GM23338 (cell line): ENCODE results near the gene LRRFIP2. TPM values are rescaled to one million over a fixed set of nuclear protein-coding genes. Genes with fewer than 3 reads are reported as not detected.

ENCODE experiments used
- ATAC-seq: fragments of 200-7000 bp; cut with Tn5 transposase; 3 replicates; pipeline ENCODE4 v1.9.1; 2020
- DNase-seq: peaks from one replicate; pipeline ENCODE4 v3.0.0-alpha.2; 2015; ENCODE audit warnings: low spot score
- H2AFZ ChIP-seq: fragments of 200-600 bp; sonication (generic); 2 replicates; pipeline ENCODE4 v1.8.0; 2016; ENCODE audit warnings: antibody characterized with exemption, mild to moderate bottlenecking, moderate library complexity
- H3F3A ChIP-seq: fragments of 200-600 bp; sonication (generic); replicated peaks from 2 replicates; pipeline ENCODE4 v1.8.0; 2017; ENCODE audit warnings: antibody characterized with exemption, mixed run types, low read depth
- H3K27ac ChIP-seq: fragments of 200-600 bp; sonication (generic); 2 replicates; pipeline ENCODE4 v1.6.1; 2016; ENCODE audit warnings: low read depth
- H3K27me3 ChIP-seq: fragments of 200-600 bp; sonication (generic); 2 replicates; pipeline ENCODE4 v1.8.0; 2016; ENCODE audit warnings: mild to moderate bottlenecking, mixed run types, moderate library complexity; ENCODE audit not compliant: insufficient read depth
- H3K36me3 ChIP-seq: fragments of 200-600 bp; sonication (generic); 2 replicates; pipeline ENCODE4 v1.8.0; 2016; ENCODE audit warnings: mild to moderate bottlenecking; ENCODE audit not compliant: insufficient read depth
- H3K4me1 ChIP-seq: fragments of 200-600 bp; sonication (generic); 2 replicates; pipeline ENCODE4 v1.8.0; 2016; ENCODE audit warnings: mild to moderate bottlenecking, moderate library complexity; ENCODE audit not compliant: insufficient read depth
- H3K4me2 ChIP-seq: fragments of 200-600 bp; sonication (generic); 2 replicates; pipeline ENCODE4 v1.7.1; 2017; ENCODE audit warnings: mixed run types
- H3K4me3 ChIP-seq: fragments of 200-600 bp; sonication (generic); 2 replicates; pipeline ENCODE4 v1.6.1; 2016; ENCODE audit warnings: mixed run types
- H3K79me2 ChIP-seq: fragments of 200-600 bp; sonication (generic); replicated peaks from 2 replicates; pipeline ENCODE4 v1.8.0; 2017; ENCODE audit warnings: mild to moderate bottlenecking; ENCODE audit not compliant: insufficient read depth
- H3K9me2 ChIP-seq: fragments of 200-600 bp; sonication (generic); 2 replicates; pipeline ENCODE4 v1.8.0; 2017; ENCODE audit not compliant: insufficient read depth
- H4K20me1 ChIP-seq: fragments of 200-600 bp; sonication (generic); replicated peaks from 2 replicates; pipeline ENCODE4 v1.8.0; 2017; ENCODE audit warnings: mild to moderate bottlenecking; ENCODE audit not compliant: insufficient read depth
- H3K27ac Mint-ChIP-seq: 2 replicates; pipeline ENCODE4 v1.8.0; 2020; ENCODE audit warnings: inconsistent platforms, mild to moderate bottlenecking, moderate library complexity, mixed read lengths
- H3K27me3 Mint-ChIP-seq: 3 replicates; pipeline ENCODE4 v1.8.0; 2022; ENCODE audit warnings: low read depth, mild to moderate bottlenecking, moderate library complexity, mixed read lengths, inconsistent platforms; ENCODE audit not compliant: insufficient read depth, poor library complexity
- H3K36me3 Mint-ChIP-seq: 3 replicates; pipeline ENCODE4 v1.8.0; 2021; ENCODE audit warnings: low read depth, mild to moderate bottlenecking, inconsistent platforms, moderate library complexity, mixed read lengths
- H3K4me1 Mint-ChIP-seq: 3 replicates; pipeline ENCODE4 v1.8.0; 2020; ENCODE audit warnings: mild to moderate bottlenecking, inconsistent platforms, mixed read lengths
- H3K4me3 Mint-ChIP-seq: 3 replicates; pipeline ENCODE4 v1.8.0; 2021; ENCODE audit warnings: moderate library complexity, mild to moderate bottlenecking, inconsistent platforms, mixed read lengths
- H3K9me3 Mint-ChIP-seq: 3 replicates; pipeline ENCODE4 v1.8.0; 2020; ENCODE audit warnings: moderate library complexity, mild to moderate bottlenecking, inconsistent platforms, mixed read lengths
- CREB1 ChIP-seq: fragments of 250-450 bp; sonication (Bioruptor Pico); IDR thresholded peaks from 2 replicates; pipeline ENCODE4 v1.5.0; 2020; ENCODE audit warnings: low read depth, mild to moderate bottlenecking, moderate library complexity
- EZH2 ChIP-seq: fragments of 200-600 bp; sonication (generic); IDR thresholded peaks from one replicate; pipeline ENCODE4 v1.8.0; 2017; ENCODE audit warnings: antibody characterized with exemption, mild to moderate bottlenecking, low read depth; ENCODE audit not compliant: unreplicated experiment
- EZH2phosphoT487 ChIP-seq: fragments of 200-600 bp; sonication (generic); IDR thresholded peaks from one replicate; pipeline ENCODE4 v1.8.1; 2018; ENCODE audit warnings: antibody characterized with exemption; ENCODE audit not compliant: unreplicated experiment
- JUNB ChIP-seq: IDR thresholded peaks from one replicate; pipeline ENCODE4 v1.6.1; 2016; ENCODE audit warnings: antibody characterized with exemption; ENCODE audit not compliant: unreplicated experiment
- NANOG ChIP-seq: IDR thresholded peaks from 2 replicates; pipeline ENCODE4 v1.6.1; 2016; ENCODE audit warnings: antibody characterized with exemption, borderline replicate concordance
- REST ChIP-seq: IDR thresholded peaks from one replicate; pipeline ENCODE4 v1.6.1; 2018; ENCODE audit warnings: antibody characterized with exemption; ENCODE audit not compliant: unreplicated experiment
- STAT1 ChIP-seq: IDR thresholded peaks from one replicate; pipeline ENCODE4 v1.6.1; 2016; ENCODE audit warnings: antibody characterized with exemption; ENCODE audit not compliant: unreplicated experiment
- ZNF114 ChIP-seq: fragments of 250-450 bp; sonication (Bioruptor Pico); IDR thresholded peaks from 2 replicates; pipeline ENCODE4 v1.5.0; 2020; ENCODE audit warnings: mild to moderate bottlenecking, moderate library complexity
- ZNF331 ChIP-seq: fragments of 250-450 bp; sonication (Bioruptor Pico); IDR thresholded peaks from 2 replicates; pipeline ENCODE4 v1.5.0; 2020; ENCODE audit warnings: low read depth, mild to moderate bottlenecking, moderate library complexity
- polyA plus RNA-seq: library from polyadenylated mRNA; unstranded; fragments of >200 nt; fragmentation: Nextera tagmentation; extraction: Ambion mirVana; gene quantifications from 2 replicates; pipeline ENCODE4 v1.2.1, GENCODE V29; 2016
- total RNA-seq: library from RNA; depleted of rRNA; stranded (reverse); fragments of >200 nt; shearing (Covaris generic); gene quantifications from 2 replicates; pipeline ENCODE4 v1.2.3, GENCODE V29; 2014
- TF ChIP-seq, protein P1 (sequence below): fragments of 250-450 bp; sonication (Bioruptor Pico); IDR thresholded peaks from 2 replicates; pipeline ENCODE4 v1.5.0; 2020; ENCODE audit warnings: mild to moderate bottlenecking, moderate library complexity
- TF ChIP-seq, protein P2 (sequence below), 2 experiments: fragments of 200-600 bp in 1 of 2; sonication (generic) in 1 of 2; conservative IDR thresholded peaks; 2 replicates each; pipeline versions ENCODE4 v1.5.1 to v1.6.1; 2016 to 2017; ENCODE audit warnings: antibody characterized with exemption in 2 of 2, low read depth in 2 of 2, mild to moderate bottlenecking in 2 of 2, moderate library complexity in 1 of 2
- TF ChIP-seq, protein P3 (sequence below): IDR thresholded peaks from 2 replicates; pipeline ENCODE4 v1.6.1; 2016; ENCODE audit warnings: antibody characterized with exemption

The LRRFIP2 gene
- total and polyA plus RNA-seq, 2 experiments from 2014 or later, result 20.3 to 29.0 TPM

DNA sequence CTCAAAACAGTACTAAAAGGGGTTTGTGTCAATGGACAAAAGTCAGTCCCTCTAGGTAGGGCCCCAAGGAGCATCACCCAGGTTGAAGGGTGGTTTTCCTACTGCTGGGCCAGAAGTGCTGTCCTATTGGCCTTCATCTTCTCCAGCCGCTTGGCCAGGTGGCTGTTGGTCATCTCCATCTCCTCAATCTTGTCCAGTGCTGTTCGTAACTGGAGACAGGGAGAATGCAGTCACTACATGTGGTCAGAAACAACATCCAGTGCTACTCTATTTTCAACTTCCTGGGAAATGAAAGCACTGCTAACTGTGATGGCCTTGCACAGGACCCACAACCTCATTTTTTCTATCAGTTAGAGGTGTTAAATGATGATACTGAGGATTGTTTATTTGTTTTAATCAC lies 120.6 kb downstream of the LRRFIP2 start (continued):
- TF ChIP-seq, protein P1, sequence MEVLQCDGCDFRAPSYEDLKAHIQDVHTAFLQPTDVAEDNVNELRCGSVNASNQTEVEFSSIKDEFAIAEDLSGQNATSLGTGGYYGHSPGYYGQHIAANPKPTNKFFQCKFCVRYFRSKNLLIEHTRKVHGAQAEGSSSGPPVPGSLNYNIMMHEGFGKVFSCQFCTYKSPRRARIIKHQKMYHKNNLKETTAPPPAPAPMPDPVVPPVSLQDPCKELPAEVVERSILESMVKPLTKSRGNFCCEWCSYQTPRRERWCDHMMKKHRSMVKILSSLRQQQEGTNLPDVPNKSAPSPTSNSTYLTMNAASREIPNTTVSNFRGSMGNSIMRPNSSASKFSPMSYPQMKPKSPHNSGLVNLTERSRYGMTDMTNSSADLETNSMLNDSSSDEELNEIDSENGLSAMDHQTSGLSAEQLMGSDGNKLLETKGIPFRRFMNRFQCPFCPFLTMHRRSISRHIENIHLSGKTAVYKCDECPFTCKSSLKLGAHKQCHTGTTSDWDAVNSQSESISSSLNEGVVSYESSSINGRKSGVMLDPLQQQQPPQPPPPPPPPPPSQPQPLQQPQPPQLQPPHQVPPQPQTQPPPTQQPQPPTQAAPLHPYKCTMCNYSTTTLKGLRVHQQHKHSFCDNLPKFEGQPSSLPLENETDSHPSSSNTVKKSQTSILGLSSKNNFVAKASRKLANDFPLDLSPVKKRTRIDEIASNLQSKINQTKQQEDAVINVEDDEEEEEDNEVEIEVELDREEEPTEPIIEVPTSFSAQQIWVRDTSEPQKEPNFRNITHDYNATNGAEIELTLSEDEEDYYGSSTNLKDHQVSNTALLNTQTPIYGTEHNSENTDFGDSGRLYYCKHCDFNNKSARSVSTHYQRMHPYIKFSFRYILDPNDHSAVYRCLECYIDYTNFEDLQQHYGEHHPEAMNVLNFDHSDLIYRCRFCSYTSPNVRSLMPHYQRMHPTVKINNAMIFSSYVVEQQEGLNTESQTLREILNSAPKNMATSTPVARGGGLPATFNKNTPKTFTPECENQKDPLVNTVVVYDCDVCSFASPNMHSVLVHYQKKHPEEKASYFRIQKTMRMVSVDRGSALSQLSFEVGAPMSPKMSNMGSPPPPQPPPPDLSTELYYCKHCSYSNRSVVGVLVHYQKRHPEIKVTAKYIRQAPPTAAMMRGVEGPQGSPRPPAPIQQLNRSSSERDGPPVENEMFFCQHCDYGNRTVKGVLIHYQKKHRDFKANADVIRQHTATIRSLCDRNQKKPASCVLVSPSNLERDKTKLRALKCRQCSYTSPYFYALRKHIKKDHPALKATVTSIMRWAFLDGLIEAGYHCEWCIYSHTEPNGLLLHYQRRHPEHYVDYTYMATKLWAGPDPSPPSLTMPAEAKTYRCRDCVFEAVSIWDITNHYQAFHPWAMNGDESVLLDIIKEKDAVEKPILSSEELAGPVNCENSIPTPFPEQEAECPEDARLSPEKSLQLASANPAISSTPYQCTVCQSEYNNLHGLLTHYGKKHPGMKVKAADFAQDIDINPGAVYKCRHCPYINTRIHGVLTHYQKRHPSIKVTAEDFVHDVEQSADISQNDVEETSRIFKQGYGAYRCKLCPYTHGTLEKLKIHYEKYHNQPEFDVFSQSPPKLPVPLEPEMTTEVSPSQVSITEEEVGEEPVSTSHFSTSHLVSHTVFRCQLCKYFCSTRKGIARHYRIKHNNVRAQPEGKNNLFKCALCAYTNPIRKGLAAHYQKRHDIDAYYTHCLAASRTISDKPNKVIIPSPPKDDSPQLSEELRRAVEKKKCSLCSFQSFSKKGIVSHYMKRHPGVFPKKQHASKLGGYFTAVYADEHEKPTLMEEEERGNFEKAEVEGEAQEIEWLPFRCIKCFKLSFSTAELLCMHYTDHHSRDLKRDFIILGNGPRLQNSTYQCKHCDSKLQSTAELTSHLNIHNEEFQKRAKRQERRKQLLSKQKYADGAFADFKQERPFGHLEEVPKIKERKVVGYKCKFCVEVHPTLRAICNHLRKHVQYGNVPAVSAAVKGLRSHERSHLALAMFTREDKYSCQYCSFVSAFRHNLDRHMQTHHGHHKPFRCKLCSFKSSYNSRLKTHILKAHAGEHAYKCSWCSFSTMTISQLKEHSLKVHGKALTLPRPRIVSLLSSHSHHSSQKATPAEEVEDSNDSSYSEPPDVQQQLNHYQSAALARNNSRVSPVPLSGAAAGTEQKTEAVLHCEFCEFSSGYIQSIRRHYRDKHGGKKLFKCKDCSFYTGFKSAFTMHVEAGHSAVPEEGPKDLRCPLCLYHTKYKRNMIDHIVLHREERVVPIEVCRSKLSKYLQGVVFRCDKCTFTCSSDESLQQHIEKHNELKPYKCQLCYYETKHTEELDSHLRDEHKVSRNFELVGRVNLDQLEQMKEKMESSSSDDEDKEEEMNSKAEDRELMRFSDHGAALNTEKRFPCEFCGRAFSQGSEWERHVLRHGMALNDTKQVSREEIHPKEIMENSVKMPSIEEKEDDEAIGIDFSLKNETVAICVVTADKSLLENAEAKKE (CRISPR knock-in tag), result no peak
- TF ChIP-seq EZH2, result no peak
- TF ChIP-seq ZNF331 (CRISPR knock-in tag), result no peak
- no peak for TF ChIP-seq CREB1
- TF ChIP-seq, protein P2, sequence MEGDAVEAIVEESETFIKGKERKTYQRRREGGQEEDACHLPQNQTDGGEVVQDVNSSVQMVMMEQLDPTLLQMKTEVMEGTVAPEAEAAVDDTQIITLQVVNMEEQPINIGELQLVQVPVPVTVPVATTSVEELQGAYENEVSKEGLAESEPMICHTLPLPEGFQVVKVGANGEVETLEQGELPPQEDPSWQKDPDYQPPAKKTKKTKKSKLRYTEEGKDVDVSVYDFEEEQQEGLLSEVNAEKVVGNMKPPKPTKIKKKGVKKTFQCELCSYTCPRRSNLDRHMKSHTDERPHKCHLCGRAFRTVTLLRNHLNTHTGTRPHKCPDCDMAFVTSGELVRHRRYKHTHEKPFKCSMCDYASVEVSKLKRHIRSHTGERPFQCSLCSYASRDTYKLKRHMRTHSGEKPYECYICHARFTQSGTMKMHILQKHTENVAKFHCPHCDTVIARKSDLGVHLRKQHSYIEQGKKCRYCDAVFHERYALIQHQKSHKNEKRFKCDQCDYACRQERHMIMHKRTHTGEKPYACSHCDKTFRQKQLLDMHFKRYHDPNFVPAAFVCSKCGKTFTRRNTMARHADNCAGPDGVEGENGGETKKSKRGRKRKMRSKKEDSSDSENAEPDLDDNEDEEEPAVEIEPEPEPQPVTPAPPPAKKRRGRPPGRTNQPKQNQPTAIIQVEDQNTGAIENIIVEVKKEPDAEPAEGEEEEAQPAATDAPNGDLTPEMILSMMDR (conservative IDR thresholded peaks at IDR 0.05; ENCODE audit: low read depth in 2 of 2), result no peak
- TF ChIP-seq NANOG, result no peak
- no peak for TF ChIP-seq EZH2phosphoT487

DNA sequence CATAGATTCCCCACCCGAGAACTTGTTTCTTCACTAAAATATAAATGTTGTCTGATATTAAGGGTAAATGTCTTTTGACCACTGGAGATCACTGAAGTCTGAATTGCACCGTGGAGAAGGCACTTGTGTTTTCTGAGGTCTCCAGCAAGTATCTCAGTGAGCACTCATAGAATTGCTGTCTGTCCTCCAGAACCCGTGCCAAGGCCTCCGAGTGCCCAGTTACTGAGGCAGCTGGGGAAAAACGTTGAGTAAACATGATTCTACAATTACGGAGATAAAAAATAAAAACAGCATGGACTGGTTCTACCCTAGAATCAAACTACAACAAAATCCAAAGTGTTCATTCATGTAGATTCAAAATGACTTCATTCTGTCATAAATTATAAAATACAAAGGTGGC lies 121.0 kb downstream of the LRRFIP2 start:
- H3F3A ChIP-seq, result no peaks in the 10 kb centered on the region
- peaks cover 2% of the 10 kb centered on the region for H3K27me3 Mint-ChIP-seq
- no peaks in the 10 kb centered on the region for H4K20me1 ChIP-seq
- no peaks in the 10 kb centered on the region for H3K9me2 ChIP-seq
- ATAC-seq (no peak), DNase-seq (no peak)
- H3K79me2 ChIP-seq, result no peaks in the 10 kb centered on the region
- H2AFZ ChIP-seq, result no peak overlapping the region
- H3K36me3 Mint-ChIP-seq, result peaks cover 52% of the 10 kb centered on the region
- no peaks in the 10 kb centered on the region for H3K4me1 ChIP-seq
- no peak overlapping the region for H3K27ac ChIP-seq
- no peak overlapping the region for H3K27ac Mint-ChIP-seq
- no peak overlapping the region for H3K4me3 ChIP-seq
- H3K4me1 Mint-ChIP-seq, result no peaks in the 10 kb centered on the region
- H3K27me3 ChIP-seq, result no peaks in the 10 kb centered on the region
- H3K4me3 Mint-ChIP-seq, result no peak overlapping the region
- no peak overlapping the region for H3K4me2 ChIP-seq
- peaks cover 45% of the 10 kb centered on the region for H3K36me3 ChIP-seq
- no peaks in the 10 kb centered on the region for H3K9me3 Mint-ChIP-seq
- no peak for TF ChIP-seq EZH2phosphoT487
- no peak for TF ChIP-seq NANOG
- no peak for TF ChIP-seq ZNF114 (CRISPR knock-in tag)
- TF ChIP-seq REST, result no peak
- TF ChIP-seq CREB1, result no peak
- TF ChIP-seq, protein P3, sequence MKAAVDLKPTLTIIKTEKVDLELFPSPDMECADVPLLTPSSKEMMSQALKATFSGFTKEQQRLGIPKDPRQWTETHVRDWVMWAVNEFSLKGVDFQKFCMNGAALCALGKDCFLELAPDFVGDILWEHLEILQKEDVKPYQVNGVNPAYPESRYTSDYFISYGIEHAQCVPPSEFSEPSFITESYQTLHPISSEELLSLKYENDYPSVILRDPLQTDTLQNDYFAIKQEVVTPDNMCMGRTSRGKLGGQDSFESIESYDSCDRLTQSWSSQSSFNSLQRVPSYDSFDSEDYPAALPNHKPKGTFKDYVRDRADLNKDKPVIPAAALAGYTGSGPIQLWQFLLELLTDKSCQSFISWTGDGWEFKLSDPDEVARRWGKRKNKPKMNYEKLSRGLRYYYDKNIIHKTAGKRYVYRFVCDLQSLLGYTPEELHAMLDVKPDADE, result no peak
- no peak for TF ChIP-seq JUNB
- no peak for TF ChIP-seq STAT1
